PFSK-1 (cell line): Measurements from ENCODE around the gene VWF.

Experiments
- FOXP2 ChIP-seq: optimal IDR thresholded peaks from 2 replicates; pipeline ENCODE3; 2011; ENCODE audit warnings: borderline replicate concordance, control low read depth, inconsistent platforms; ENCODE audit not compliant: insufficient read depth; ENCODE audit errors: extremely low read length, extremely low read depth
- POLR2AphosphoS5 ChIP-seq: IDR thresholded peaks from 2 replicates; pipeline ENCODE4 v1.6.1; 2012; ENCODE audit warnings: low read depth, mild to moderate bottlenecking, control low read depth, low read length, moderate library complexity
- REST ChIP-seq, 2 experiments: IDR thresholded peaks; 2 replicates each; pipeline versions ENCODE4 v1.6.1 to v1.8.0; 2011 to 2012; ENCODE audit warnings: low read depth in 2 of 2, low read length in 2 of 2, control low read depth in 1 of 2, inconsistent platforms in 1 of 2, mild to moderate bottlenecking in 1 of 2, moderate library complexity in 1 of 2; ENCODE audit not compliant: insufficient read depth in 1 of 2
- SIN3A ChIP-seq: IDR thresholded peaks from 2 replicates; pipeline ENCODE4 v1.6.1; 2012; ENCODE audit warnings: mild to moderate bottlenecking, low read length, moderate library complexity, borderline replicate concordance; ENCODE audit not compliant: insufficient read depth
- TAF1 ChIP-seq: IDR thresholded peaks from 2 replicates; pipeline ENCODE4 v1.6.1; 2012; ENCODE audit warnings: low read length, control low read depth, borderline replicate concordance; ENCODE audit not compliant: insufficient read depth

GRCh38 chr12:5969974-5970690, 154.3 kb downstream of the VWF start:
- TF ChIP-seq POLR2AphosphoS5 (no peak), TAF1 (no peak), SIN3A (no peak), REST (IDR thresholded peaks at IDR 0.05; ENCODE audit: insufficient read depth in 1 of 2, low read depth in 2 of 2, low read length in 2 of 2) (no peak), FOXP2 (no peak)
